SK-N-SH treated with all-trans-retinoic acid at 6 μM for 48 hours (cell line): ENCODE measurements around the gene PTPRD.

Source experiments
- ARNTL ChIP-seq: fragments of 450-650 bp; formaldehyde crosslinking; IDR thresholded peaks from 2 replicates; pipeline ENCODE4 v1.5.0; 2020; ENCODE audit warnings: low read depth, mild to moderate bottlenecking, moderate library complexity, borderline replicate concordance
- BACH2 ChIP-seq: fragments of 250-450 bp; sonication (Bioruptor Pico); IDR thresholded peaks from 2 replicates; pipeline ENCODE4 v1.9.0; 2021; ENCODE audit warnings: mild to moderate bottlenecking, borderline replicate concordance
- ISL1 ChIP-seq: fragments of 250-450 bp; sonication (Bioruptor Pico); IDR thresholded peaks from 2 replicates; pipeline ENCODE4 v2.1.2; 2022; ENCODE audit warnings: mild to moderate bottlenecking, moderate library complexity
- OSR1 ChIP-seq: fragments of 250-450 bp; sonication (Bioruptor Pico); IDR thresholded peaks from 2 replicates; pipeline ENCODE4 v1.8.0; 2022; ENCODE audit warnings: moderate library complexity, mild to moderate bottlenecking, inconsistent platforms
- RARB ChIP-seq: fragments of 250-450 bp; sonication (Bioruptor Pico); IDR thresholded peaks from 2 replicates; pipeline ENCODE4 v1.8.0; 2021; ENCODE audit warnings: mild to moderate bottlenecking, moderate library complexity
- SNAI2 ChIP-seq: fragments of 250-450 bp; sonication (Bioruptor Pico); IDR thresholded peaks from 2 replicates; pipeline ENCODE4 v1.5.0; 2020; ENCODE audit warnings: mild to moderate bottlenecking, moderate library complexity
- TCF4 ChIP-seq: fragments of 250-450 bp; sonication (Bioruptor Pico); IDR thresholded peaks from 2 replicates; pipeline ENCODE4 v1.8.0; 2021; ENCODE audit warnings: mild to moderate bottlenecking, moderate library complexity, borderline replicate concordance
- ZFP3 ChIP-seq: fragments of 250-450 bp; sonication (Bioruptor Pico); IDR thresholded peaks from 2 replicates; pipeline ENCODE4 v1.5.0; 2020; ENCODE audit warnings: mild to moderate bottlenecking, moderate library complexity
- ZFP30 ChIP-seq: fragments of 450-650 bp; formaldehyde crosslinking; IDR thresholded peaks from 2 replicates; pipeline ENCODE4 v1.5.0; 2022; ENCODE audit warnings: mild to moderate bottlenecking, moderate library complexity
- TF ChIP-seq, protein P1 (sequence below): fragments of 250-450 bp; sonication (Bioruptor Pico); IDR thresholded peaks from 2 replicates; pipeline ENCODE4 v1.8.0; 2020; ENCODE audit warnings: mild to moderate bottlenecking, moderate library complexity, borderline replicate concordance
- TF ChIP-seq, protein P2 (sequence below): fragments of 250-450 bp; sonication (Bioruptor Pico); IDR thresholded peaks from 2 replicates; pipeline ENCODE4 v1.5.0; 2020; ENCODE audit warnings: mild to moderate bottlenecking, moderate library complexity
- TF ChIP-seq, protein P3 (sequence below): fragments of 250-450 bp; sonication (Bioruptor Pico); IDR thresholded peaks from 2 replicates; pipeline ENCODE4 v1.5.1; 2021; ENCODE audit warnings: mild to moderate bottlenecking, moderate library complexity
- TF ChIP-seq, protein P4 (sequence below): fragments of 250-450 bp; sonication (Bioruptor Pico); IDR thresholded peaks from 2 replicates; pipeline ENCODE4 v1.5.1; 2020; ENCODE audit warnings: low read depth, mild to moderate bottlenecking, moderate library complexity

DNA sequence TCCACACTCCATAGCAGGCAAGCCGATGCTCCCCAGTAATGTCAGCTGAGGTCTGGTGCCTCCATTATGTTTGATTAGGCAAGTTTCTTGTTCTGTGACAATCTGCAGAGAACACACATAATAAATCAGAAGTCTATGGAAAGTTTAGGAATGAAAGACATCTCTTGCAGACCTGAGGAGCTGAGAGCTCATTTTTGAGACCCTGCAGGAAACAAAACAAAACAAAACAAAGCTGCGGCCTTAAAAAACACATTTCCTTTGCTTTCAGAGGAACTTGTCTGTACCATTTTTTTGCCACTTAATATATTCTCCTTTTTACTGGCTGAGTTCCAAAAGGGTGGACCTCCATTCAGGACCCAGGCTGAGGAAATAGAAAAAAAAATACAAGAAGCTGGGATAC lies 2332.0 kb downstream of the PTPRD start:
- TF ChIP-seq RARB (CRISPR knock-in tag), result no peak
- TF ChIP-seq SNAI2, result no peak
- TF ChIP-seq, protein P1, sequence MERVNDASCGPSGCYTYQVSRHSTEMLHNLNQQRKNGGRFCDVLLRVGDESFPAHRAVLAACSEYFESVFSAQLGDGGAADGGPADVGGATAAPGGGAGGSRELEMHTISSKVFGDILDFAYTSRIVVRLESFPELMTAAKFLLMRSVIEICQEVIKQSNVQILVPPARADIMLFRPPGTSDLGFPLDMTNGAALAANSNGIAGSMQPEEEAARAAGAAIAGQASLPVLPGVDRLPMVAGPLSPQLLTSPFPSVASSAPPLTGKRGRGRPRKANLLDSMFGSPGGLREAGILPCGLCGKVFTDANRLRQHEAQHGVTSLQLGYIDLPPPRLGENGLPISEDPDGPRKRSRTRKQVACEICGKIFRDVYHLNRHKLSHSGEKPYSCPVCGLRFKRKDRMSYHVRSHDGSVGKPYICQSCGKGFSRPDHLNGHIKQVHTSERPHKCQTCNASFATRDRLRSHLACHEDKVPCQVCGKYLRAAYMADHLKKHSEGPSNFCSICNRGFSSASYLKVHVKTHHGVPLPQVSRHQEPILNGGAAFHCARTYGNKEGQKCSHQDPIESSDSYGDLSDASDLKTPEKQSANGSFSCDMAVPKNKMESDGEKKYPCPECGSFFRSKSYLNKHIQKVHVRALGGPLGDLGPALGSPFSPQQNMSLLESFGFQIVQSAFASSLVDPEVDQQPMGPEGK, result no peak
- TF ChIP-seq, protein P2, sequence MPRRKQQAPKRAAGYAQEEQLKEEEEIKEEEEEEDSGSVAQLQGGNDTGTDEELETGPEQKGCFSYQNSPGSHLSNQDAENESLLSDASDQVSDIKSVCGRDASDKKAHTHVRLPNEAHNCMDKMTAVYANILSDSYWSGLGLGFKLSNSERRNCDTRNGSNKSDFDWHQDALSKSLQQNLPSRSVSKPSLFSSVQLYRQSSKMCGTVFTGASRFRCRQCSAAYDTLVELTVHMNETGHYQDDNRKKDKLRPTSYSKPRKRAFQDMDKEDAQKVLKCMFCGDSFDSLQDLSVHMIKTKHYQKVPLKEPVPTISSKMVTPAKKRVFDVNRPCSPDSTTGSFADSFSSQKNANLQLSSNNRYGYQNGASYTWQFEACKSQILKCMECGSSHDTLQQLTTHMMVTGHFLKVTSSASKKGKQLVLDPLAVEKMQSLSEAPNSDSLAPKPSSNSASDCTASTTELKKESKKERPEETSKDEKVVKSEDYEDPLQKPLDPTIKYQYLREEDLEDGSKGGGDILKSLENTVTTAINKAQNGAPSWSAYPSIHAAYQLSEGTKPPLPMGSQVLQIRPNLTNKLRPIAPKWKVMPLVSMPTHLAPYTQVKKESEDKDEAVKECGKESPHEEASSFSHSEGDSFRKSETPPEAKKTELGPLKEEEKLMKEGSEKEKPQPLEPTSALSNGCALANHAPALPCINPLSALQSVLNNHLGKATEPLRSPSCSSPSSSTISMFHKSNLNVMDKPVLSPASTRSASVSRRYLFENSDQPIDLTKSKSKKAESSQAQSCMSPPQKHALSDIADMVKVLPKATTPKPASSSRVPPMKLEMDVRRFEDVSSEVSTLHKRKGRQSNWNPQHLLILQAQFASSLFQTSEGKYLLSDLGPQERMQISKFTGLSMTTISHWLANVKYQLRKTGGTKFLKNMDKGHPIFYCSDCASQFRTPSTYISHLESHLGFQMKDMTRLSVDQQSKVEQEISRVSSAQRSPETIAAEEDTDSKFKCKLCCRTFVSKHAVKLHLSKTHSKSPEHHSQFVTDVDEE (CRISPR knock-in tag), result no peak
- TF ChIP-seq ARNTL (CRISPR knock-in tag), result no peak
- no peak for TF ChIP-seq BACH2 (CRISPR knock-in tag)
- TF ChIP-seq, protein P3, sequence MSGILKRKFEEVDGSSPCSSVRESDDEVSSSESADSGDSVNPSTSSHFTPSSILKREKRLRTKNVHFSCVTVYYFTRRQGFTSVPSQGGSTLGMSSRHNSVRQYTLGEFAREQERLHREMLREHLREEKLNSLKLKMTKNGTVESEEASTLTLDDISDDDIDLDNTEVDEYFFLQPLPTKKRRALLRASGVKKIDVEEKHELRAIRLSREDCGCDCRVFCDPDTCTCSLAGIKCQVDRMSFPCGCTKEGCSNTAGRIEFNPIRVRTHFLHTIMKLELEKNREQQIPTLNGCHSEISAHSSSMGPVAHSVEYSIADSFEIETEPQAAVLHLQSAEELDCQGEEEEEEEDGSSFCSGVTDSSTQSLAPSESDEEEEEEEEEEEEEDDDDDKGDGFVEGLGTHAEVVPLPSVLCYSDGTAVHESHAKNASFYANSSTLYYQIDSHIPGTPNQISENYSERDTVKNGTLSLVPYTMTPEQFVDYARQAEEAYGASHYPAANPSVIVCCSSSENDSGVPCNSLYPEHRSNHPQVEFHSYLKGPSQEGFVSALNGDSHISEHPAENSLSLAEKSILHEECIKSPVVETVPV, result no peak
- TF ChIP-seq TCF4 (CRISPR knock-in tag), result no peak
- TF ChIP-seq OSR1, result no peak
- no peak for TF ChIP-seq ZFP3 (CRISPR knock-in tag)
- TF ChIP-seq, protein P4, sequence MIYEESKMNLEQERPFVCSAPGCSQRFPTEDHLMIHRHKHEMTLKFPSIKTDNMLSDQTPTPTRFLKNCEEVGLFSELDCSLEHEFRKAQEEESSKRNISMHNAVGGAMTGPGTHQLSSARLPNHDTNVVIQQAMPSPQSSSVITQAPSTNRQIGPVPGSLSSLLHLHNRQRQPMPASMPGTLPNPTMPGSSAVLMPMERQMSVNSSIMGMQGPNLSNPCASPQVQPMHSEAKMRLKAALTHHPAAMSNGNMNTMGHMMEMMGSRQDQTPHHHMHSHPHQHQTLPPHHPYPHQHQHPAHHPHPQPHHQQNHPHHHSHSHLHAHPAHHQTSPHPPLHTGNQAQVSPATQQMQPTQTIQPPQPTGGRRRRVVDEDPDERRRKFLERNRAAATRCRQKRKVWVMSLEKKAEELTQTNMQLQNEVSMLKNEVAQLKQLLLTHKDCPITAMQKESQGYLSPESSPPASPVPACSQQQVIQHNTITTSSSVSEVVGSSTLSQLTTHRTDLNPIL, result no peak
- TF ChIP-seq ISL1, result no peak
- TF ChIP-seq ZFP30, result no peak
